Activated CD8-positive, alpha-beta memory T cell treated with anti-CD3 and anti-CD28 coated beads, Interleukin-2, amount 50 U/mL, for 48 hours (primary cell): ENCODE results near the gene UNC13D.
"Not testable (repeated sequence)": the region's sequence is repeated elsewhere in the genome, so short reads cannot be mapped to it uniquely, and the experiment has no call there.

Experiments
- DNase-seq: peaks from one replicate; pipeline ENCODE4 v3.0.0-alpha.2; 2020

Gene UNC13D

DNA sequence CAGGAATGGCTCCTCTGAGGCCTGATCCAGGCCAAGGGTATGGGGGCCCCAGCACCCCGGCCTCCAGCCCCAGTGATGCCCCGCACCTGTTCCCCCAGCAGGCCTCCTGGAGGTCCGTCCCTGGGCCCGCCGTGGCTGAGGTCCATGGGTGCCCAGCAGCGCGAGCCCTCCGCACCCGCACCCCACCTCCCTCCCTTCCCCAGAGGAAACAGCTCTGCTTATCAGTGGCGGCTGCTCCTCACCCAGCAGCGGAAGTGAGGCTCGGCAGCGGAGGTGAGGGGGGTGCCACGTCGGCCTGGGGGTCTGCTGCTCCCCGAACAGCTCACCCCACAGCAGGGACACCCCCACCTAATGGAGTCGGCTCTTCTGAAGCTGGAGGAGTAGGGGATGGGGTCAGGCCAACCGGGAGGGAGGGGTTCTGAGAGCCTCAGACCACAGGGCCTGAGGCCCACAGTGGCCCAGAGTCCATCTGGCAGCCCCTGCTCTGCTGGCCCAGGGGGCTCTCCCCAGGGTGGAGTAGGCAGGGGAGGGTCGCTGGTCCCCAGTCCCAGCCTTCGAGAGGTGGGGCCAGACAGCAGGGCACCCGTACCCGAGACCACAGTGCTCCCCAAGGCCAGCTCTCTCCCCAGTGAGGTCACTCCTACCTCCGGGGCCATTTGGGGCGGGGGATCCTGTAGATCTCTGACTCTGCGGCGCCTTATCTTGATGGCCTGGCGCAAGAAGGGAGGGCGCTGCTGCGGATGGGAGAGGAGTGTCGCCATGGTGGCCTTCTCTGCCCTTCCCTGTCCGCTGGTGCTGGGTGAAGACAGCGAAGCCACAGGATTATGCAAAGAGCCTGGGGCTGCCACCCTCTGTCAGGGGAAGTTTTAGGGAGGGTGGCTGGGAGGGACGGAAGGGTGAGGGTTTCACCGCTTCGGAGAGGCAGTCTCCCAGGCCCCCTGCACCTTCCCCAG, at the start of gene UNC13D:
TSS of gene UNC13D (minus strand) at position 828 of the 953 bp plus-strand sequence. CDS start at position 761, 67 bp downstream.
- peak; percentile 84 for DNase-seq

DNA sequence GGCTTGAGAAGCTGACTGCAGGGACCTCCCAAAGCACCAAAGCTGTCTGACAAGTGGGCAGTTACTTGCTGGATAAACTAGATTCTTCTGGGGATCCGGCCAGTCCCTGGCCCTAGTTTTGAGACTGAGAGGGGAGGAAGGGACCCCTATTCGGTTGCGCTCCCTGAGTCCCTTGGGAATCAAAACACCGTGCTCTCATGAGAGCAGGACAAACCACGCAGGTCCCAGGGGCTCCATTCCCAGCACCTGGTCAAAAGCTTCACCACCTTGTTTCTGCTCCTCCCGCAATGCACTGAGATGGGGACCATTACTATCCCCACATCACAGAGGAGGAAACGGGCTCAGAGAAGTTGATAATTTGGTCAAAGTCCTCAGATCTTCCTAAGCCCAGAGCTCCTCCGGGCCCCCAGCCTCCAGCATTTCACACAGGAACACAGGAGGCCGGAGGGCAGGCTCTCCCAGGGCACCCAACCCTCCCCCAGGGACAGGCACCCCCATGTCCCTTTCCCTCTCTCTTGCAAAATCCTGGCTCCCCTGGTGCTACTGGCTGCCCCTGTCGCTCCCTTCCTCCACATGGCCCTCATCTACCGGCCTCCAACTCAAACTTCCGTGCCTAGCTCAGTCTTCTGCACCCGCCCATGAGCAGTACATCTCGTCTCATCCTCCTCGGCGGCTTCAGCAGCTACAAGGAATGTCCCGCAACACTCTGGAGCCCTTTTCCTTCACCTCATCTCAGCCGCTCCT, 49.3 kb upstream of the UNC13D start:
- DNase-seq, result no peak

GRCh38 chr17:75892556-75893224, 48.5 kb upstream of the UNC13D start:
- DNase-seq, result no peak

DNA sequence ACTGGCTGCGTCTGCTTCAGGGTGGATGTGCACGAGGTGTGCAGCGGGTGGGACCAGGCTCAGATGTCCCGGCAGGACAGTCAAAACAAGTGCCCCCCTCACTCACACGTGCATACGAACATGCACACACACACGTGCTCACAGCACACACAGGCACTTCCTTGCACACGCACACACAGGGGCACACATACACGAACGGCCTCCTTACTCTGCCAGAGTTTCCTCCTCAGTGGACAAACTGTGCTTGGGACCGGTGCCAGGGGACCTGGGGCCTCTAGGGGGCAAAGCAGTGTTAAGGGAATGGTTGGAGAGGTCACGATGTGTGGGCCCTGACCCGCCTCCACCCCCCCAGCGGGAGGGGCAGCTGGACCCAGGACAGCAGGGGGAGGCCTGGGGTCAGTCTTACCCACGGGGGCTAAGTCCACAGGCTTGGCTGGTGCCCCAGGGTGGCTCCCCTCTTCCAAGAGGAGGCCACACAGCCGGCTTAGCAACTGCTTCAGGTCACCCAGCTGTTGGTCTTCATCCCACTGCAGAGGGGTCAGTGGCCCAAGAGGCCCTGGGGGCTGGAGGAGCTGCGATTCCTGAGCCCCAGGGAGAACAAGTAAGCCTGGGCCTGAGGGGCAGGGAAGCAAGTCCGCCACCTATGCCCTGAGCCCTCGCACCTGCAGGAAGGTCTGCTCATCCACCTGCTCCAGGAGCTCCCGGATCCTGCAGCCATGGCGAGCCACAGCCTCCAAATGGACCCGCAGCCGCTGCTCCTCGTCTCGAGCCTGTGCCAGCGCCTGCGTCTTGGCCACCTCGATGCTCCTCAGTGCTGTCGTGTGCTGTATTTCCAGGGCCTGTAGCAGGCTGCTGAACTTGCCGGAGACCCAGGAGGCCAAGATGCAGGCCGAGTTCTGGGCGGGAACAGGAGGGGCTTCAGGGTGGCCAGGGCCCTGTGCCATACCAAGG, 47.7 kb upstream of the UNC13D start:
- no peak for DNase-seq

DNA sequence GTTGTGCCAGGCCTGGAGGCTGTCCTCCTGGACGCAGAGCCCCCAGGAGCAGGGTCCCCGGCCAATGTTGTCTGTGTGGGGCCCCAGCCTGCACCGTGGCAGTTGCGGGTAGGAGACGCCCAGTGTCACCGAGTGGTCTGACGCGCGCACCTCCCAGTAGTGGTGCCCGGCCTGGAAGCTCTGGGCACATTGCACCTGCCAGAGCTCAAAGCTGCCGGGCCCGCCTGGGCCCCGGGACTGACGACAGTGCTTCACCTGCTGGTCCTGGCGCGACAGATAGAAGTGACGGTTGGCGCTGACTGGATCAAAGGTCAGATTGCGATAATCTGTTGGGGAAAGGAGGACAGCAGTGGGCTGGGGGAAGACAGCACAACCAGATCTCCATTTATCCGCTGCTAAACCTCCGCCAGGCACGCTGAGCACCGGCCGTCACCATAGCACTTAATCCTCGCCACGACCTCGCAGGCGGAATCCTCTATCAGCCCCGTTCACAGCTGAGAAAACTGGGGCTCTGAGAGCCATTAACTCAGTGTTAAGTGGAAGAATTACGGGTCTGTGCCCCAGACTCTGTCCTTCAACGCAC, 46.9 kb upstream of the UNC13D start:
- DNase-seq, result no peak

DNA sequence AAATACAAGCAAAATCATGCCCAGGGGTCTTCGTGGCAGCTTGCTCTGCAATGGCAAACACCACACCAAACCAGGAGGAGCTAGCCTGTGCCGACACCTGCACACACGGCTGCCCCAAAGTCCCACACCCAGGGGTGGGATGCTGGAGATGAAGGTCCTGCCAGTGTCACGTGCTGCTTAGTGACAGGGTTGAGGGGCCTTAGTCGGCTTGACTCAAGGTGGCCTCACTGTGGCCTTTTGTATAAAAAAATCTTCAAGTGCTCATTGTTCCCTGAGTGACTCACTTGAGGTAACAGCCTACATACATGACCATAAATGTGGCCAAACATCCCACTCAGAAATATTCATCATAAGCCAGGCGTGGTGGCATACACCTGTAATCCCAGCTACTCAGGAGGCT, 45.2 kb upstream of the UNC13D start:
- DNase-seq, result no peak

GRCh38 chr17:75888484-75888883, 44.3 kb upstream of the UNC13D start:
- no peak for DNase-seq

DNA sequence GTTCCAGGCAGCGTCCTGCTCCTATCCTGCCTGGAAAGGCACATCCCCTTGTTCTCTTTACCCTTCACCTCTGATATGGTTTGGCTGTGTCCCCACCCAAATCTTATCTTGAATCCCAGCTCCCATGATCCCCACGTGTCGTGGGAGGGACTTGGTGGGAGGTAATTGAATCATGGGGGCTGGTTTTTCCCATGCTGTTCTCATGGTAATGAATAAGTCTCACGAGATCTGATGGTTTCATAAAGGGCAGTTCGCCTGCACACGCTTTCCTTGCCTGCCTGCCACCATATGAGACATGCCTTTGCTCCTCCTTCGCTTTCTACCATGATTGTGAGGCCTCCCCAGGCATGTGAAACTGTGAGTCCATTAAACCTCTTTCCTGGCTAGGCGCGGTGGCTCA, 41.7 kb upstream of the UNC13D start:
- not testable (repeated sequence) for DNase-seq

DNA sequence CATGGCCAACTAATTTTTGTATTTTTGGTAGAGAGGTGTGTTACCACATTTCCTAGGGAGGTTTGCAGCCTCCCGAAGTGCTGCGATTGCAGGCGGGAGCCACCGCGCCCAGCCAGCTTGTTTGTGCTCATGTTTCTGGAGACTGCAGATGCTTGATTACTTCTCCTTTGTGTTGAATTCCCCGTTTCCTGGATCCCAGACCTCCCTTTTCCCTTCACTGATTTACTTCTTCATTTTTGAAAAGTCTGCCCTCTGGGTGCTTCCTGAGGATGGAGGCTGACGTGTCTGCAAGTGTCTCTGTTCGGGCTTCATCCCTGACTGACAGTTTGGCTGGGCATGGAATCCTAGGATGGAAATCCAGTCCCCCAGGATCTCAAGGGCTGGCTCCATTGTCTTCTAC, 41.2 kb upstream of the UNC13D start:
- DNase-seq, result no peak

DNA sequence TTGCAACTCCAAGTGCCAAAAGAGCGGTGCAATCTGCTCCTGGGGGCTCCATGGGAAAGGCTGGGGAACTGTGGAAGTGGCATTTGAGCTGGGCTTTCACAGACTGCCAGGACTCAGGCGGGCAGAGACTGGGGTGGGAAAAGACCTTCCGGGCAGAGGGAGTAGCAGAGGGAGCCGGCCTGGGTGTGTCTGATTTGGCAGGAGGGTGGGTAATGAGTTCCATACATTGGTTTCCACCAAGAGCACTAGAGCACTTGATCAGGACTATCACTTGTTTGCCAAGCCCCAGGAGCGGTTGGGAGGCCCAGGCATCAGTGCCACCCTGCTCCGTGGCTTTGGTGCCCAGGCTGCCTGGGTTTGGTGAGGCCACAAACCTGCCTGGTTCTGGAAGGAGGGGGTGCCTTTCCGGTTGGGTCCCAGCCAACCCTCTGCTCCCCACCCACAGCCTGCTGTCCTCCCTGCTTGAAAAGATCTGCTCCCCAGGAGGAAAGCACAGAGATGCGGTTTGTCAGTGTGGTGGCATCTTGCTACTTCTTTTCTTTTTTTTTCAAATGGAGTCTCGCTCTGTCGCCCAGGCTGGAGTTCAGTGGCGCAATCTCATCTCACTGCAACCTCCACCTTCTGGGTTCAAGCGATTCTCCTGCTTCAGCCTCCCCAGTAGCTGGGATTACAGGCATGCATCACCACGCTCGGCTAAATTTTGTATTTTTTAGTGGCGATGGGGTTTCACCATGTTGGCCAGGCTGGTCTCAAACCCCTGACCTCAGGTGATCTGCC, 37.7 kb upstream of the UNC13D start:
- DNase-seq, result no peak

DNA sequence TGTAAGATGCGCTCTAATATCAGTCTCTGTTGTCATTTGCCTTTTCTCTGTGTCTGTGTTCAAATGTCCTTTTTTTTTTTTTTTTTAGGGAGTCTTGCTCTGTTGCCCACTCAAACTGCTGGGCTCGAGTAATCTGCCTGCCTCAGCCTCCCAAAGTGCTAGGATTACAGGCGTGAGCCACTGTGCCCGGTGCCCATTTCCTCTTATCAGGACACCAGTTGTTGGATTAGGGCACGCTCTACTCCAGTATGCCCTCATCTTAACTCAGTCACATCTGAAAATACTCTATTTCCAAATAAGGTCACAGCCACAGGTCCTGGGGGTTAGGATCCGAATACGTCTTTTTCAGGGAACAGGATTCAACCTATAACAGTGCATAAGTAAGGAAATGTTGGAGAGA, 36.1 kb upstream of the UNC13D start:
- DNase-seq, result no peak

- DNase-seq, result peak; percentile 72
Observed at GRCh38 chr17:75878174-75878998, 34.2 kb upstream of the UNC13D start, which contains the start of gene TRIM47. TRIM47 (minus strand) TSS chr17:75878581; CDS start chr17:75878548, 33 bp downstream.

GRCh38 chr17:75877752-75878173, 33.6 kb upstream of the UNC13D start:
- DNase-seq, result peak; percentile 85

GRCh38 chr17:75876938-75877751, 32.9 kb upstream of the UNC13D start:
- peak; percentile 79 for DNase-seq

DNA sequence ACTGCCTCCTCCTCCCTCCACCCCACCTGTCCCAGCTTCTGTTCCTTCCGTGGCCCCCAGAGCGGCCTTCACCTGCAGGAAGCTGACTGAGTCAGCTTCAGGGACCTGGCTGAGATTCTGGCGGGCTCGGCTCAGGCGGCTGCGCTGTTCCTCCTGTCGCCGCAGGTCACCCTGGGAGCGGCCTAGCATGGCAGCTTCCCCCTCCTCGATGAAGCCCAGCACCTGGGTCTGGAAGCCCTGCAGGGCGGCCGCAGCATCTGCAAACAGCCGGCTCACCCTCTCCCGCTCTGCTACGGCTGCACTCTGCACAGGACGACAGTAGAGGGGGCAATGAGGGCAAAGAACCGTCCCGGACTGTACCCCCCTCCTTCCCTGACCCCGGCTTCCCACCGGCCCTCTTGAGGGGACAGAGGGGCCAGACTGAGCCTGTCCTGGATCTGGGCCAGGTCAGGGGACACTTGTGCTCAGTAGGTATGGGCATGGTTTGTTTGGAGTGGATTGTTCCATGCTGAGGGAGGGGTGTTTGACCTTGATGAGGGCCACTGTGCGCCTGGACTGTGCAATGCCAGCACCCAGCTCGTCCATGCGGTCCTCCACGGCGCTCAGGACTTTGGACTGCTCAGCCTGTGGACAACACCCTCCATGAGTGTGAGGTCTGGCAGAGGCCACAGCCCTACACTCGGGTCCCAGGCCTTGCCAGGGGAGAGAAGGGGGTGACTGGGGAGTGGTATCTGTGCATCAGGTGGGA, 32.2 kb upstream of the UNC13D start:
- DNase-seq, result peak; percentile 85

GRCh38 chr17:75875940-75876189, 31.7 kb upstream of the UNC13D start:
- DNase-seq, result no peak

DNA sequence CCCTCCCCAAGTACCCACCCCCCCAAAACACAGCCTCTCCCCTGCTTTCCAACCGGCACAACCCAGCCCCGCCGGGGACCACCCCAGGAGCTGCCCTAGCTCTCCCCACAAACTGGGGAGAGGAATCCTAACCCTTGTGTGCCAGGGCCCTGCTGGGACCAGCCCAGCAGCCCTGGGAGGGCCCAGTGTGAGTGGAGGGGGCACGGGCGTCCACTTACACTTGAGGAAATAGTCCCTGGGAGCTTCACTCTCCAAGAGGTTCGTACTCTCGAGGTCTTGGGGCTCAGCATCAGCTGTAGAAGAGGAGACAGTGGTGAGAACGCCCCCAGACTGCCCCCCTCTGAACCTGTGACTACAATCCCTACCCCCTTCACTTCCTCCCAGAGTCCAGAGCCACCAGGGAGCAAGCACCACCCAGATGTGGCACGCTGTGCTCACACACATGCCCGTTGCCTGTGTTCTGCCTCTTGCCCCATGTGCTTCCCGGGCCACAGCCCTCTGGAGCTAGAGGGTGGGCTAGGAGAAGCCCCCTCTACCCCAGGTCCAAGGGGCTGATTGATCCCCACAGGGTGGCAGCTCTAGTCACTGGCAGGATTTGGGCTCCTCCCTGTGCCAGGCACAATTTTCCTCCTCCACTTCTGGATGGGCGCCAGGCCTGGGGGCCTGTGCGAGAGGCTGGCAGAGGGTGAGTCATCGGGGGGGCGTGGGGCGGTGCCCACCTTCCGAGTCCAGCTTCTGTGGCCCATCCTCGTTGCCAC, 31.2 kb upstream of the UNC13D start:
- DNase-seq, result no peak
